A549 (cell line): ENCODE data around the gene TGFB3. TPM values are rescaled to one million over a fixed set of nuclear protein-coding genes. Genes with fewer than 3 reads are reported as not detected.
"Not testable (repeated sequence)": the region's sequence is repeated elsewhere in the genome, so short reads cannot be mapped to it uniquely, and the experiment has no call there.

Experiments used
- ATAC-seq, 2 experiments: fragments of 200-7000 bp in 1 of 2; fragments of >200 bp in 1 of 2; cut with Nextera tagmentation in 1 of 2; cut with Tn5 transposase in 1 of 2; 3 replicates each; pipeline versions ENCODE4 v1.8.0 to v1.9.1; 2018 to 2020; ENCODE audit warnings: mild to moderate bottlenecking in 1 of 2, moderate library complexity in 1 of 2
- CTCF ChIA-PET: fragments of 300-600 bp; sonication (Branson Sonifier 250); formaldehyde crosslinking; extraction: SDS; loops from one replicate; lab custom pipeline; 2021; ENCODE audit warnings: antibody characterized with exemption, inconsistent platforms; lab: Yijun Ruan, JAX
- POLR2A ChIA-PET: fragments of 350-600 bp; formaldehyde crosslinking; extraction: SDS; loops from one replicate; lab custom pipeline; 2021; ENCODE audit warnings: antibody characterized with exemption, inconsistent platforms; lab: Yijun Ruan, JAX
- DNase-seq, 2 experiments: peaks; one replicate each; pipeline versions ENCODE4 v3.0.0 to v3.0.0-alpha.2; 2011 to 2016; ENCODE audit warnings: low read depth in 1 of 2, low spot score in 1 of 2
- FAIRE-seq: peaks from 2 replicates; lab custom pipeline; 2011; peaks lifted over from hg19 to GRCh38; lab: Jason Lieb, UNC
- H3K27ac ChIP-seq, 2 experiments: fragments of >200 bp; sonication (Bioruptor Twin); formaldehyde crosslinking; 3 replicates each; pipeline ENCODE4 v1.5.1; 2016 to 2017
- H3K4me1 ChIP-seq: fragments of >200 bp; sonication (Bioruptor Twin); formaldehyde crosslinking; 3 replicates; pipeline ENCODE4 v1.6.1; 2016
- H3K4me2 ChIP-seq: fragments of >200 bp; sonication (Bioruptor Twin); formaldehyde crosslinking; 3 replicates; pipeline ENCODE4 v1.6.1; 2016
- H3K4me3 ChIP-seq: fragments of >200 bp; sonication (Bioruptor Twin); formaldehyde crosslinking; 3 replicates; pipeline ENCODE4 v1.5.1; 2016
- H3K9me3 ChIP-seq: fragments of >200 bp; sonication (Bioruptor Twin); formaldehyde crosslinking; 3 replicates; pipeline ENCODE4 v1.6.1; 2016
- BCL3 ChIP-seq: fragments of >200 bp; sonication (Bioruptor Twin); formaldehyde crosslinking; IDR thresholded peaks from 3 replicates; pipeline ENCODE4 v1.6.1; 2016
- CEBPB ChIP-seq, 2 experiments: fragments of >200 bp in 1 of 2; sonication (Bioruptor Twin) in 1 of 2; formaldehyde crosslinking in 1 of 2; IDR thresholded peaks; 2 replicates each; pipeline ENCODE4 v1.6.1; 2012 to 2016
- CHD2 ChIP-seq: fragments of 150-350 bp; IDR thresholded peaks from 2 replicates; pipeline ENCODE4 v1.6.1; 2014; ENCODE audit warnings: low read length; ENCODE audit not compliant: partially characterized antibody
- CHD4 ChIP-seq: fragments of 200-600 bp; sonication (generic); IDR thresholded peaks from 2 replicates; pipeline ENCODE4 v1.6.1; 2016; ENCODE audit warnings: antibody characterized with exemption, mild to moderate bottlenecking, borderline replicate concordance
- EHF ChIP-seq: fragments of 250-450 bp; sonication (Bioruptor Pico); IDR thresholded peaks from 2 replicates; pipeline ENCODE4 v1.5.0; 2020; ENCODE audit warnings: mild to moderate bottlenecking
- EP300 ChIP-seq, 2 experiments: fragments of >200 bp; sonication (Bioruptor Twin); formaldehyde crosslinking; IDR thresholded peaks; 2 replicates in 1 of 2; 3 replicates in 1 of 2; pipeline ENCODE4 v1.6.1; 2016 to 2017
- FOSL2 ChIP-seq, 2 experiments: fragments of 450-650 bp in 1 of 2; fragments of >200 bp in 1 of 2; sonication (Bioruptor Twin) in 1 of 2; formaldehyde crosslinking; IDR thresholded peaks; 2 replicates each; pipeline versions ENCODE4 v1.5.0 to v1.6.1; 2016 to 2020; ENCODE audit warnings: mild to moderate bottlenecking in 1 of 2, moderate library complexity in 1 of 2
- GATA3 ChIP-seq: IDR thresholded peaks from 2 replicates; pipeline ENCODE4 v1.6.1; 2012; ENCODE audit warnings: borderline replicate concordance
- HDAC2 ChIP-seq: fragments of 200-600 bp; sonication (generic); IDR thresholded peaks from 2 replicates; pipeline ENCODE4 v1.6.1; 2016
- HES2 ChIP-seq: fragments of >200 bp; sonication (Bioruptor Twin); formaldehyde crosslinking; IDR thresholded peaks from 2 replicates; pipeline ENCODE4 v1.6.1; 2016
- HOXA7 ChIP-seq: fragments of 250-450 bp; sonication (Bioruptor Pico); IDR thresholded peaks from 2 replicates; pipeline ENCODE4 v1.5.0; 2020; ENCODE audit warnings: mild to moderate bottlenecking, moderate library complexity
- HOXB13 ChIP-seq: fragments of 250-450 bp; sonication (Bioruptor Pico); IDR thresholded peaks from 2 replicates; pipeline ENCODE4 v1.5.0; 2020; ENCODE audit warnings: low read depth, mild to moderate bottlenecking, moderate library complexity
- JUNB ChIP-seq: fragments of >200 bp; sonication (Bioruptor Twin); formaldehyde crosslinking; IDR thresholded peaks from 2 replicates; pipeline ENCODE4 v1.6.1; 2016
- KDM5A ChIP-seq: fragments of 200-600 bp; sonication (generic); IDR thresholded peaks from 2 replicates; pipeline ENCODE4 v1.6.1; 2016; ENCODE audit warnings: antibody characterized with exemption, mild to moderate bottlenecking
- MAFK ChIP-seq: fragments of 450-650 bp; IDR thresholded peaks from 2 replicates; pipeline ENCODE4 v1.6.1; 2014; ENCODE audit not compliant: partially characterized antibody
- NFE2L2 ChIP-seq: fragments of 150-350 bp; conservative IDR thresholded peaks from 2 replicates; pipeline ENCODE4 v1.6.1; 2014; ENCODE audit warnings: low read length
- PBX3 ChIP-seq: IDR thresholded peaks from 2 replicates; pipeline ENCODE4 v1.6.1; 2012
- POLR2A ChIP-seq: IDR thresholded peaks from 2 replicates; pipeline ENCODE4 v1.6.1; 2012; ENCODE audit warnings: mild to moderate bottlenecking, low read length
- POLR2AphosphoS2 ChIP-seq: conservative IDR thresholded peaks from 2 replicates; pipeline ENCODE4 v1.6.1; 2012; ENCODE audit warnings: low read length, improper control_type of control experiment, inconsistent platforms
- RARB ChIP-seq: fragments of 250-450 bp; sonication (Bioruptor Pico); IDR thresholded peaks from 2 replicates; pipeline ENCODE4 v1.8.0; 2021; ENCODE audit warnings: mild to moderate bottlenecking, moderate library complexity
- REST ChIP-seq: fragments of 200-600 bp; sonication (generic); IDR thresholded peaks from 2 replicates; pipeline ENCODE4 v1.6.1; 2016; ENCODE audit warnings: antibody characterized with exemption, mild to moderate bottlenecking, moderate library complexity
- RFX5 ChIP-seq: fragments of 450-650 bp; IDR thresholded peaks from 2 replicates; pipeline ENCODE4 v1.7.1; 2014; ENCODE audit warnings: antibody characterized with exemption, mild to moderate bottlenecking, moderate library complexity
- SREBF2 ChIP-seq: fragments of 450-650 bp; IDR thresholded peaks from 2 replicates; pipeline ENCODE4 v1.6.1; 2014; ENCODE audit warnings: mild to moderate bottlenecking, moderate library complexity
- TP53 ChIP-seq: fragments of 250-450 bp; sonication (Bioruptor Pico); IDR thresholded peaks from 2 replicates; pipeline ENCODE4 v1.5.0; 2021; ENCODE audit warnings: mild to moderate bottlenecking, moderate library complexity
- ZSCAN20 ChIP-seq: fragments of 250-450 bp; sonication (Bioruptor Pico); IDR thresholded peaks from 2 replicates; pipeline ENCODE4 v1.8.0; 2022; ENCODE audit warnings: mild to moderate bottlenecking, moderate library complexity
- WGBS: methylation state at CpG from one replicate; pipeline ENCODE4 v1.1.6; 2017; ENCODE audit errors: missing lambda C conversion rate; 5-methylcytosine and 5-hydroxymethylcytosine counted together
- polyA plus RNA-seq, 4 experiments: library from polyadenylated mRNA; depleted of rRNA in 3 of 4; stranded (reverse); fragments of >200 nt; fragmentation: RNase III in 1 of 4; extraction: RNeasy Plus Mini Kit Qiagen cat#74134 plus additional on column Dnase treatment in 1 of 4; gene quantifications; 2 replicates in 3 of 4; 3 replicates in 1 of 4; pipeline ENCODE4 v1.2.3, GENCODE V29; 2011 to 2017
- TF ChIP-seq, protein P1 (sequence below): fragments of 250-450 bp; sonication (Bioruptor Pico); IDR thresholded peaks from 2 replicates; pipeline ENCODE4 v1.5.0; 2020; ENCODE audit warnings: low read depth, mild to moderate bottlenecking, moderate library complexity

Gene TGFB3
- polyA plus RNA-seq, 2 of the 4 experiments (the other 2 are of a cell fraction) = 1.3 to 2.0 TPM

- POLR2A ChIA-PET = no interaction called here
Measured at GRCh38 chr14:76012354-76012753, 30.6 kb upstream of the TGFB3 start.

DNA sequence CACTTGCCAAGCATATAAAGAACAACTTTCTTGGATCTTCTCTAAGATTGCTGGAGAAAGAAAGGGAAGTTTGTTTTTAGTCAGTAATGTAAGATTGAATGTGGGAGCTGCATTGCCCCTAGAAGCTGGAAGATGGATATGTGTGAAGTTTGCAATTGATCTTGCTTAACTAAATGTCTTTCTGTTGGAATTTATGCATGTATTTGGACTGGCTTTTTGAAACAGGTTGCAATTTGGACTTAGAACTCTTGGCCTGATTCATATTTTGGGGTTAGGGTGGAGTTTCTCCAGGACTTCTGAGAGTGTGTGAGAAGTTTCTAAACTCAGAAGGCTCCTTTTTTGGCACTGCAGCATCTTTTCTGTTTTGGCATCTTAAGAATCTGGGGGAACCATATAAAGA lies 30.1 kb upstream of the TGFB3 start:
- DNase-seq = no peak
- FAIRE-seq = no peak
- ATAC-seq = no peak
- Histone ChIP-seq H3K9me3 (no peaks in the 10 kb centered on the region), H3K27ac (no peak overlapping the region), H3K4me2 (no peak overlapping the region), H3K4me3 (no peak overlapping the region), H3K4me1 (no peaks in the 10 kb centered on the region)
- ChIA-PET CTCF (no interaction called here), POLR2A (no interaction called here)
- TF ChIP-seq ZSCAN20 (CRISPR knock-in tag) = no peak
- no peak for TF ChIP-seq CHD4
- TF ChIP-seq GATA3 = no peak
- TF ChIP-seq NFE2L2 = no peak
- no peak for TF ChIP-seq RFX5
- no peak for TF ChIP-seq HDAC2
- no peak for TF ChIP-seq JUNB
- no peak for TF ChIP-seq EP300 (IDR thresholded peaks at IDR 0.05)
- no peak for TF ChIP-seq TP53 (CRISPR knock-in tag)
- TF ChIP-seq MAFK = no peak
- TF ChIP-seq EHF = no peak

More at GRCh38 chr14:76012354-76012753, 30.6 kb upstream of the TGFB3 start:
- Histone ChIP-seq H3K4me2 (no peak overlapping the region), H3K27ac (no peak overlapping the region), H3K4me3 (no peak overlapping the region), H3K4me1 (no peaks in the 10 kb centered on the region), H3K9me3 (no peaks in the 10 kb centered on the region)
- 96% methylated on average over 9 of the region's 9 CpGs for WGBS
- TF ChIP-seq EHF (no peak), FOSL2 (IDR thresholded peaks at IDR 0.05) (no peak), FOSL2 (CRISPR knock-in tag; IDR thresholded peaks at IDR 0.05) (no peak)
- no peak for ATAC-seq
- FAIRE-seq = no peak
- CTCF ChIA-PET = interaction anchor here (0.6 to 1.4 kb wide), 4 partner anchors 43 to 1803 kb away, joined by 3 to 6 read pairs (median 3); no protein-coding TSS in a partner anchor
- no peak for DNase-seq

GRCh38 chr14:76009627-76010026 lies 27.8 kb upstream of the TGFB3 start:
- DNase-seq, H3K4me3 ChIP-seq, POLR2A ChIA-PET, H3K27ac ChIP-seq, H3K4me2 ChIP-seq, H3K9me3 ChIP-seq, FAIRE-seq, H3K4me1 ChIP-seq, ATAC-seq: not testable (repeated sequence)
- 90% methylated on average over 3 of the region's 3 CpGs for WGBS
- CTCF ChIA-PET = interaction anchor here (1.8 kb wide), 1 partner anchor 9 kb away, joined by 5 read pairs; no protein-coding TSS in a partner anchor

DNA sequence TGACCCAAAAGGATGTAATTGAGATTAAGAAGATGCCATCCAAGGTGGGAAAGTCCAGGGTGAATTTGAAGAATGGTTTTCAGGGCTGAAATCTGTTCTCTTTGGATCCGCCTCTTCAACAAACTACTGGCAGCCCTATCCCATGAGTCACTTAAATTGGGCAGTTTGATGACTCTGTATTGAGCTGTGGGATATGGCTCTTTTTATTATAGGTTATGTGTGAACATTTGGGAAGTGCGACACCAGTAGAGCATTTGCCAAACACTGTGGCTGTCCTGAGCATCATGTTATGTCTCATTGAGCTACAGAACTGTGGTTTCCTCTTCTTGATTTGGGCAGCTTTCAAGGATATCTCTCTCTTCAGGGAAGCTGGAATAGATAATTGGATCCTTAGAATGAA lies 26.1 kb upstream of the TGFB3 start:
- Histone ChIP-seq H3K4me3 (no peak overlapping the region), H3K4me2 (no peak overlapping the region), H3K4me1 (no peaks in the 10 kb centered on the region), H3K27ac (no peak overlapping the region), H3K9me3 (peaks cover 14% of the 10 kb centered on the region)
- ATAC-seq (no peak), DNase-seq (no peak), FAIRE-seq (no peak)
- TF ChIP-seq POLR2A (no peak), CEBPB (IDR thresholded peaks at IDR 0.05) (no peak), REST (no peak), HES2 (no peak), RARB (CRISPR knock-in tag) (no peak), BCL3 (no peak), HOXA7 (no peak), KDM5A (no peak), SREBF2 (no peak), RFX5 (no peak), HOXB13 (CRISPR knock-in tag) (no peak), HDAC2 (no peak), PBX3 (no peak), CHD2 (no peak), POLR2AphosphoS2 (no peak)
- TF ChIP-seq, protein P1, sequence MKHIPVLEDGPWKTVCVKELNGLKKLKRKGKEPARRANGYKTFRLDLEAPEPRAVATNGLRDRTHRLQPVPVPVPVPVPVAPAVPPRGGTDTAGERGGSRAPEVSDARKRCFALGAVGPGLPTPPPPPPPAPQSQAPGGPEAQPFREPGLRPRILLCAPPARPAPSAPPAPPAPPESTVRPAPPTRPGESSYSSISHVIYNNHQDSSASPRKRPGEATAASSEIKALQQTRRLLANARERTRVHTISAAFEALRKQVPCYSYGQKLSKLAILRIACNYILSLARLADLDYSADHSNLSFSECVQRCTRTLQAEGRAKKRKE (CRISPR knock-in tag) = no peak
- POLR2A ChIA-PET = no interaction called here
- CTCF ChIA-PET = interaction anchor here (0.6 to 1.8 kb wide), 4 partner anchors 11 to 299 kb away, joined by 3 to 5 read pairs (median 4); no protein-coding TSS in a partner anchor
- WGBS = 93% methylated on average over 2 of the region's 2 CpGs
